ENCODE data around the gene PHKG2.
"Not testable (repeated sequence)": the region's sequence is repeated elsewhere in the genome, so short reads cannot be mapped to it uniquely, and the experiment has no call there.

Gene PHKG2, protein sequence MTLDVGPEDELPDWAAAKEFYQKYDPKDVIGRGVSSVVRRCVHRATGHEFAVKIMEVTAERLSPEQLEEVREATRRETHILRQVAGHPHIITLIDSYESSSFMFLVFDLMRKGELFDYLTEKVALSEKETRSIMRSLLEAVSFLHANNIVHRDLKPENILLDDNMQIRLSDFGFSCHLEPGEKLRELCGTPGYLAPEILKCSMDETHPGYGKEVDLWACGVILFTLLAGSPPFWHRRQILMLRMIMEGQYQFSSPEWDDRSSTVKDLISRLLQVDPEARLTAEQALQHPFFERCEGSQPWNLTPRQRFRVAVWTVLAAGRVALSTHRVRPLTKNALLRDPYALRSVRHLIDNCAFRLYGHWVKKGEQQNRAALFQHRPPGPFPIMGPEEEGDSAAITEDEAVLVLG

DNA sequence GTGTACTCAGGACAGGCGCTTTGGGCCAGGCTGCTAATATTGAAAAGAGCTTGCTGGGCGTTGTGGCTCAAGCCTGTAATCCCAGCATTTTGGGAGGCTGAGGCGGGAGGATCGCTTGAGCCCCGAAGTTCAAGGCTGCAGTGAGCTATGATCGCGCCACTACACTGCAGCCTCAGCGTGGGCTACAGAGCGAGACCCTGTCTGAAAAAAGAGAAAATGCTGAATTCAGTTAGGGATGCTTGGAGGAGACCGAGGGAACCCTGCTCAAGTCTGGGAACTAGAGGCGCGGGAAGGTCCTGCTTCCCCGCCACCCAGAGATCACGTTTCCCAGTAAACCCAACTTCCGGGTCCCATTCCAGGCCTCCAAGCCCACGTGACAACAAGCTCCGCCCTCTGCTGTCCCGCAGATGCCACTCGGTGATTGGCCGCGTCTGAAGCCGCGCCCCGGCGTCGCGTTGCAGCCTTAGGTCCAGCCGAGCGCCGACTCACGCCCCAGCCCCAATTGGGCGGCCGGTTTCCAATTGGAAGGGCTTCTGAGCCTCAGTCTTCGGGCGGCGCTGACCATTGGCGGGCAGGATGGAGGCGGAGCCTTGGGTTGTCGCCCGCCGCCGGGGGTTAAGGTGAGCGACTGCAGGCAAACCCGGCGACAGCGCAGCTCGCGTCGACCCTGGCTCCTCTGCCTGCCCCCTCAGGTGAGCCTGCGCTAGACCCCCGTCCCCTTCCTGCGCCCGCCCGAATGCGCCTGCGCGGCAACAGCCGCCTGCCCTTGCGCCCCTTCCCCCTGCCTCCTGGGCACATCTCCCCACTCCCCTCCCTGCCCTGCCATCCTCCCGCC lies at the start of gene PHKG2:
PHKG2 (plus strand) TSS at position 627 of the 835 bp plus-strand sequence. CDS start 396 bp downstream, outside the sequence.
- peak; percentile 86 to 90 for DNase-seq (ENCODE audit: low read depth in 1 of 2, low spot score in 1 of 2)

DNA sequence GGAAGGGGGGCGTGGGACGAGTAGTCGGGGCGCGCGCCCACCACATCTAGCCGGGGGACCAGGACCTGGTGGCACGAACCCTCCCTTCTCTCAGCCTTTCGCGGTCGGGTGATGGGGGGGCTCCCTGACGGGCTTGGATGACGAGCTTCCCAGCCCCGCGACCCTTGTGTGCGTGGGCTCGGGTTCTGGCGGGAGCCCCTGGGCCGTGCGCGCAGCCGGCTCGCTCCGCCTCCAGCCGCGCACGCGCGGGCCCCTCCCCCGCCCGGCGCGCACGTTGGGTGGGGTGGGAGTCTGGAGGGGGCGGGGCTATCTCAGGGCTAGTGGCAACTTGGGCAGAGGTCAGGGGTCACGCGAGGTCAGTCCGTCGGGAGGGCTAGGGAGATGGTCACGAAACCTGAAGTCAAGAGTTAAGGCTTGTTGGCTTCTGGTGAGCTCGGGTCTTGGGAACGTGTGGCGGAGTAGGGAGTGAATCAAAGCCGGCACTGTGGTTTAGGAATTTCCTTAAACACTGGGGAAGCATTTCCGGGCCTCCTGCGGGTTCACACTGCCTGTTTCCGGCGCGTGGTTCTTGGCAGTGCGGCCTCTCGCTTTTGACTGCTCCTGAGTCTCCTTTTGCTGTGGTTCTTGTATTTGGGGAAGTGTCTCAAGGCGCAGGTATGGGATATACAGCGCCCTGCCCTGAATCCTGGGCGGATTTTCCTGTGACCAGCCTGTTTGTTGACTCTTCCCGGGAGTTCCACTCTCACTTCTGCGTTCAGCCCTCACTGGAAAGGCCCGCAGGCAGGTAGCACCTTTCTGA lies 49.2 kb upstream of the PHKG2 start, which contains the start of gene SRCAP:
SRCAP (plus strand) TSS at position 356 of the 799 bp plus-strand sequence. CDS start 1,654 bp downstream, outside the sequence.
- DNase-seq (ENCODE audit: low read depth in 1 of 2, low spot score in 1 of 2) = peak; percentile 65 to 82

DNA sequence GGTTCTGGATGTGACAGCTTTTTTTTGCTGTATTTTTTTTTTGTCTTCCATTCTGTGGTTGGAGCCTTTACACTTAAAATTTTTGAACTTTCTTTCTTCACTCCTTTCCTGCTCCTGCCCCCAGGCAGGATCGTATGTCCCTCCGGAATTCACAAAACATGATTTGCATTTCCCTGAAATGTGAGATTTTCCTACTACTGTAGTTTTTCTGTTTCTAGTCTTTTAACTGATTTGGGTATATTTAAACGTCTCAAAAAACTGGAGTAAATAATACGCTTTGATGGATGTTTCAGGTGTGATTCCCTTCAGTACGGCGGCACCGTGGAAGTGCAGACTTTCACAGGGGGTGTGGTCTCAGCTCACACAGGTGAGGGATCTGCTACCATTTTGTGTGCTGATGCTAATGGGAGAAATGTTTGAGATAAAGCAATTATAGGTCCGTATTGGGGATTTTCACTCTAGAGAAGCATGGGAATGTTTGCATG lies 48.6 kb upstream of the PHKG2 start:
- no peak for DNase-seq (ENCODE audit: low read depth in 1 of 2, low spot score in 1 of 2)

DNA sequence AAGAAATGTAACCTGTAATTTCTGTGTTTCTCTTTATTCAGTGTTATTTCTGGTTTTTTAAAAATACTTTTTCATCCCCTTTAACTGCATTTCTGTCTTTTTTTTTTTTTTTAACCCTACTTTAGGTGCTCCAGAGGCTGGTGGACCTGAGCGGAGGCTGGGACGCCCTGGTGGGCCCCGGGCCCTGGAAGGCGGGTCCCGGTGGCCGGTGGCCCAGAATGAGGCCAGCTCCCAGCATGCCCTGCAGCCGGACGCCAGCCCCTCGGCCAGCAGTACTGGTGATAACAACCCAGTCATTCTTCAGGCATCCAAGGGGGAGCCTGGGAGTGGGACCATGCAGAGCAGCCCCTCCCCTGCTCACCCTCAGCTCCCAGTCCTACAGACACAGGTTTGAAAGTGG lies 47.7 kb upstream of the PHKG2 start:
- DNase-seq (ENCODE audit: low read depth in 1 of 2, low spot score in 1 of 2) = no peak

DNA sequence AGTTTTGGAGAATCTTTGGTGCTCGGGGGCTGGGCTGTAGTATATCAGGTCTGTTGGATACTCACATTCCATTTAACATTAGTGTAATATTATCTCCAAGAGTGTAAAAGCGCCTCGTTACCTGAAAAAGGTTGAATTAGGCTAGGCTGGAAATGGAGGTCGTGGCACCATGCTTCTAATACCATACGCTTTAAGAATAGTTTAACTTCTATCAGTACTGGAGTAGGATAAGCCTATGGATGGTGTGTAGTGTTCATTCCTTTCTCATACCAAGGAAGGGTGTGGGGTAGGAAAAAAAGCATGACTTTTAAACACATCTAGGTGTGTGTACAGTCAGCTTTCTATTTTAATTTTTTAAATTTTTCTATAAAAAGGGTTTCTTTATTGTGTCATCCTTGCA lies 47.3 kb upstream of the PHKG2 start:
- DNase-seq (ENCODE audit: low read depth in 1 of 2, low spot score in 1 of 2) = no peak

DNA sequence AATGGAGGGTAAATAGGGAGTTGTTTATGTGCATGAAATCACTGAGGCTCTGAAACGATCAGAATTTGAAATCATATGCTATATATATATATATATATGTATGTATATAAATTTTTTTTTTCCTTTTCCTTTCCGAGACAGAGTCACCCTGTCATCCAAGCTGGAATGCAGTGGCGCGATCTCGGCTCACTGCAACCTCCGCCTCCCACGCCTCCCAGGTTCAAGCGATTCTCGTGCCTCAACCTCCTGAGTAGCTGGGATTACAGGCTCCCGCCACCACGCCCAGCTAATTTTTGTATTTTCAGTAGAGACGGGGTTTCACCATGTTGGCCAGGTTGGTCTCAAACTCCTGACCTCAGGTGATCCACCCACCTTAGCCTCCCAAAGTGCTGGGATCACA lies 45.2 kb upstream of the PHKG2 start:
- not testable (repeated sequence) for DNase-seq (ENCODE audit: low read depth in 1 of 2, low spot score in 1 of 2)

DNA sequence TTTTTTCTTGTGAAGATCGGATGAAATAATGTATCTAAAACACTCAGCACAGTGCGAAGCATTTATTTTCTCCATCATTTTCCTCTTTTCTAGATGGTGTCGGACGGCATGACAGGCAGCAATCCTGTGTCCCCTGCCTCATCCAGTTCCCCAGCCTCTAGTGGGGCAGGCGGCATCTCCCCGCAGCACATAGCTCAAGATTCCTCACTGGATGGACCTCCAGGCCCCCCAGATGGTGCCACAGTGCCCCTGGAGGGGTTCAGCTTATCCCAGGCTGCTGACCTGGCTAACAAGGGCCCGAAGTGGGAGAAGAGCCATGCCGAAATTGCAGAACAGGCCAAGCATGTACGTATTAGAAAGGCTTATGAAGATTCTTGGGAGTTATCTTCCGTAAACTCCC lies 44.3 kb upstream of the PHKG2 start:
- DNase-seq (ENCODE audit: low read depth in 1 of 2, low spot score in 1 of 2) = no peak

DNA sequence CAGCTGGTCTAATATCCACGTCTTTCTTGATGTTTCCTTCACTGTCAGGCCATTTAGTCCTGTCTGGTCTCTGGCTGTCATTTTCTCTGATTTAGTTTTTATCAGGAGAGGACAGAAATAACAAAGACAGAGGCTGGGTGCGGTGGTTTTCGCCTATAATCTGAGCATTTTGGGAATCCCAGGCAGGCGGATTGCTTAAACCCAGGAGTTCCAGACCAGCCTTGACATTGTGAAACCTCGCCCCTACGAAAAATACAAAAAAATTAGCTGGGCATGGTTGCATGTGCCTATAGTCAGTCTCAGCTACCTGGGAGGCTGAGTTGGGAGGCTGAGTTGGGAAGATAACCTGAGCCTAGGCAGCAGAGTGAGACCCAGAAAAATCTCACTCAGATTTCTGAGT lies 42.2 kb upstream of the PHKG2 start:
- no peak for DNase-seq (ENCODE audit: low read depth in 1 of 2, low spot score in 1 of 2)

DNA sequence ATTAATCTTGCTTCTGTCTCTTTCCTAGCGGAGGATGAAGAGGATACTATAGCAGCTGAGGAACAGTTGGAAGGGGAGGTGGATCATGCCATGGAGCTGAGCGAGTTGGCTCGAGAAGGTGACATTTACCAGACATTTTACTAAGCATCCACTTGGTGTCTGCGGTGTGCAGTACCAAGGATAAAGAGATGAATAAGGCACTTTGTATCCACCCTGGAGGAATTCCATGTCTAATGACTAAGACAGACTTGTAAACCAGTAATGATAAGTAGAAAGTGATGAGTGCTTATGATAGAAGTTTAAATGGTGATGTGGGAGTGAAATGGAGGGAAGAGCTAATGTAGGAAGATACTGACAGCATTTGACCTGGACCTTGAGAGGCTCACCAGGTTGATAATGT lies 37.3 kb upstream of the PHKG2 start:
- DNase-seq (ENCODE audit: low read depth in 1 of 2, low spot score in 1 of 2) = no peak

DNA sequence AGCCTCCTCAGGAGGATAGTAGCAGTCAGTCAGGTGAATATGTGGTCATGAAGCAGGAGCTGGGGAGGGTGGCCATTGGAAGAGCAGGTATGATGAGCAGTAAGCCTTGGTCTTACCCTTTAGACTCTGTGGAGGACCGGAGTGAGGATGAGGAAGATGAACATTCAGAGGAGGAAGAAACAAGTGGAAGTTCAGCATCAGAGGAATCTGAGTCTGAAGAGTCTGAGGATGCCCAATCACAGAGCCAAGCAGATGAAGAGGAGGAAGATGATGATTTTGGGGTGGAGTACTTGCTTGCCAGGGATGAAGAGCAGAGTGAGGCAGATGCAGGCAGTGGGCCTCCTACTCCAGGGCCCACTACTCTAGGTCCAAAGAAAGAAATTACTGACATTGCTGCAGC lies 36.5 kb upstream of the PHKG2 start:
- DNase-seq (ENCODE audit: low read depth in 1 of 2, low spot score in 1 of 2) = no peak

DNA sequence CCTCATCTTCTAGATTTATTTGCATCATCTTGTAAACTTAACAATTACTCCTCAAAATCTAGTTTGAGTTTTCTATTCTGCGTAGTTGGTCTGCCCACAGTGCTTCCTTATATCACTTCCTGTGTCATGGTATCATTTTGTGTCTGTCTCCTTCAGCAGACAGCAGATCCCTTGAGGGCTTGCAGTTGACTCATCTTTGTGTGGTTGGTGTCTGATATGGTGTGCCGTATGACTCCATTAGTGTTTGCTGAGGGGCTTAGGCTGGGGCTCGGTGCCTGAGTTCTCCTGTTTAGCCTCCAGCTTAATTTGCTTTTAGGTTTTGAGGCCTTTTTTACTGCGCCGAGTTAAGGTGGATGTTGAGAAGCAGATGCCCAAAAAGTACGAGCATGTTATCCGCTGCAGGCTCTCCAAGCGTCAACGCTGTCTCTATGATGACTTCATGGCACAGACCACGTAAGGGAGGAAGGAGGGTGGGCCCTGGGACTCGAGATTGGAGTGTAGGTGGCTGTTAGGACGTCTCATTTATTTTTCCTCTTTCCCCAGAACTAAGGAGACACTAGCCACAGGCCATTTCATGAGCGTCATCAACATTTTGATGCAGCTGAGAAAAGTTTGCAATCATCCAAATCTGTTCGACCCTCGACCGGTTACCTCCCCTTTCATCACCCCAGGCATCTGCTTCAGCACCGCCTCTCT lies 32.3 kb upstream of the PHKG2 start:
- no peak for DNase-seq (ENCODE audit: low read depth in 1 of 2, low spot score in 1 of 2)

DNA sequence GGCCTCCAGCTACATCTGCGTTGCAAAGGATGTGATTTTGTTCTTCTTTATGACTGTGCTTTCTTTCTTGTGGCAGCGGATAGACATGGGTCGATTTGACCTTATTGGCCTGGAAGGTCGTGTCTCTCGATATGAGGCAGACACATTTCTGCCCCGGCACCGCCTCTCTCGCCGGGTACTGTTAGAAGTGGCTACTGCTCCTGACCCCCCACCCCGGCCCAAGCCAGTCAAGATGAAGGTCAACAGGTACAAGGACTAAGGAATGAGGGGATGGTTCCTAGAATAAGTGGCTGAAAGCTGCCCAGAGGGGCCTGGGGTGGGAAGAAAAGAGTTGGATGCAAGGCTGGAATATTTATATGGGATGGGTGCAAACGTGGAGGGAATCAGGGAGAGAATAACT lies 28.1 kb upstream of the PHKG2 start:
- DNase-seq (ENCODE audit: low read depth in 1 of 2, low spot score in 1 of 2) = no peak

DNA sequence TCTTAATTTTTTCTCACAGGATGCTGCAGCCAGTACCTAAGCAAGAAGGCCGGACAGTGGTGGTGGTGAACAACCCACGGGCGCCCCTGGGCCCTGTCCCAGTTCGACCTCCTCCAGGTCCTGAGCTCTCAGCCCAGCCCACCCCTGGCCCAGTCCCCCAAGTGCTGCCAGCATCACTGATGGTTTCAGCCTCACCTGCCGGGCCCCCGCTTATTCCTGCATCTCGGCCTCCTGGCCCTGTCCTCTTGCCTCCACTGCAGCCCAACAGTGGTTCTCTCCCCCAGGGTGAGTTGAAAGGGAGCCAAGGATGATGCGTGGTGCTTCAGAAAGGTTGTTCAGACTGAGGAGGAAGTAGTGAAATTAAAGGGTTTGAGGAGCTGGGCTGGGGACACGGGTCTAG lies 27.5 kb upstream of the PHKG2 start:
- no peak for DNase-seq (ENCODE audit: low read depth in 1 of 2, low spot score in 1 of 2)

DNA sequence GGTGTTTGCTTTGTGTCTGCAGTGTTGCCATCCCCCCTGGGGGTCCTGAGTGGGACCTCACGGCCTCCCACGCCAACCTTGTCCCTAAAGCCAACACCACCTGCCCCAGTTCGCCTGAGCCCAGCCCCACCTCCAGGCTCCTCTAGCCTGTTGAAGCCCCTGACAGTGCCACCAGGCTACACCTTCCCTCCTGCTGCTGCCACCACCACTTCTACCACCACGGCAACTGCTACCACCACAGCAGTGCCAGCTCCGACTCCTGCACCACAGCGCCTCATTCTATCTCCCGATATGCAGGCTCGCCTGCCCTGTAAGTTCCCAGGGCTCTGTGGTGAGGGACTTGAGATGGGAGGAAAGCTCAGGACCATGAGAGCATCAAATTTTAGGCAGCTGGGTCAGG lies 27.1 kb upstream of the PHKG2 start:
- no peak for DNase-seq (ENCODE audit: low read depth in 1 of 2, low spot score in 1 of 2)

DNA sequence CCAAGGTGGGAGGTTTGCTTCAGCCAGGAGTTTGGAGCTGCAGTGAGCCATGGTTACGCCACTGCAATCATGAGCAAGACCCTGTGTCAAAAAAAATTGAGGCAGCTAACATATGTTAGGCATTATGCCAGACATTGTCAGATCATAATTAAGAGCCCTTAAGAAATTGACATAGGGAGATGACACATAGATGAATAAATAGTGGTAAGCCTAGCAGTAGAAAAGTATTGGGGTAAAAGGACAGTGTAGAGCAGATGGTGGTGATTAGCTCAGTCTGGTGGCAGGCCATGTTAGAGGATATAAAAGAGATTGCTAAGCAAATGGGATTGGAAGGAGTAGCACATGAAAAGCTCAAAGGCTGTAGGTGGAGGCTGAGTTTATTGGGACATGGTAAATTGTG lies 26.6 kb upstream of the PHKG2 start:
- no peak for DNase-seq (ENCODE audit: low read depth in 1 of 2, low spot score in 1 of 2)

DNA sequence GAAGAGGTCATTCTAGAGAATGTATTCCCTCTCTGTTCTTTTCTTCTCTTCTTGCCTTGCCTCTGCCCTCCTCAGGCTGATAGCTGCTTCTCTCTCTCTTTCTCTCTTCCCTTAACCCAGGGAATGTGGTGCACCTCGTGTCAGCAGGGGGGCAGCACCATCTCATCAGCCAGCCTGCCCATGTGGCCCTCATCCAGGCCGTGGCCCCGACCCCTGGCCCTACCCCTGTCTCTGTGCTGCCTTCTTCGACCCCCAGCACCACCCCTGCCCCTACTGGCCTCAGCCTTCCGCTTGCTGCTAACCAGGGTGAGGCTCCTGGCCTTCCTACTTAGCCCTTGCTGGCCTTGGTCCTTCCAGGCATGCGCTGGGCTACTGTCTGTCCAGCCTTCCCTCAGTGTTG lies 25.8 kb upstream of the PHKG2 start:
- DNase-seq (ENCODE audit: low read depth in 1 of 2, low spot score in 1 of 2) = no peak

DNA sequence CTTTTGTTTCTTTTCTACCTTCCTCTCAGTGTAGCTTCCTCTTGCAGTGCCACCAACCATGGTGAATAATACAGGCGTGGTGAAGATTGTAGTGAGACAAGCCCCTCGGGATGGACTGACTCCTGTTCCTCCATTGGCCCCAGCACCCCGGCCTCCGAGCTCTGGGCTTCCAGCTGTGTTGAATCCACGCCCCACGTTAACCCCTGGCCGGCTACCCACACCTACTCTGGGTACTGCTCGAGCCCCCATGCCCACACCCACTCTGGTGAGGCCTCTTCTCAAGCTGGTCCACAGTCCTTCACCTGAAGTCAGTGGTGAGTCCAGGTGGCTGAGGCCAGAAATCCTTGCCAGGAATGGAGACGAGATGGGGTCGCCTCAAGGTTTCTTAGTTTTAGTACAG lies 25.3 kb upstream of the PHKG2 start:
- no peak for DNase-seq (ENCODE audit: low read depth in 1 of 2, low spot score in 1 of 2)

DNA sequence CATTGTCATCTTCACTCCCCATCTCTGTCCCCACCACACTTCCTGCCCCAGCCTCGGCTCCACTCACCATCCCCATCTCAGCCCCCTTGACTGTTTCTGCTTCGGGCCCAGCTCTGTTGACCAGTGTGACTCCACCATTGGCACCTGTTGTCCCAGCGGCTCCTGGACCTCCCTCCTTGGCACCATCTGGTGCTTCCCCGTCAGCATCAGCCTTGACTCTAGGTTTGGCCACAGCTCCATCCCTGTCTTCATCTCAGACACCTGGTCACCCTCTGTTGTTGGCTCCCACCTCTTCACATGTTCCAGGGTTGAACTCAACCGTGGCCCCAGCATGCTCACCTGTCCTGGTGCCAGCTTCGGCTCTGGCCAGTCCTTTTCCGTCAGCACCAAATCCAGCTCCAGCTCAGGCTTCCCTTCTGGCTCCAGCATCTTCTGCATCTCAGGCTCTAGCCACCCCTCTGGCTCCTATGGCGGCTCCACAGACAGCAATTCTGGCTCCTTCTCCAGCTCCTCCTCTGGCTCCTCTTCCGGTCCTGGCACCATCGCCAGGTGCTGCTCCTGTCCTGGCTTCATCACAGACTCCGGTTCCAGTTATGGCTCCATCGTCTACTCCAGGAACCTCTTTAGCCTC lies 24.4 kb upstream of the PHKG2 start:
- DNase-seq (ENCODE audit: low read depth in 1 of 2, low spot score in 1 of 2) = no peak

DNA sequence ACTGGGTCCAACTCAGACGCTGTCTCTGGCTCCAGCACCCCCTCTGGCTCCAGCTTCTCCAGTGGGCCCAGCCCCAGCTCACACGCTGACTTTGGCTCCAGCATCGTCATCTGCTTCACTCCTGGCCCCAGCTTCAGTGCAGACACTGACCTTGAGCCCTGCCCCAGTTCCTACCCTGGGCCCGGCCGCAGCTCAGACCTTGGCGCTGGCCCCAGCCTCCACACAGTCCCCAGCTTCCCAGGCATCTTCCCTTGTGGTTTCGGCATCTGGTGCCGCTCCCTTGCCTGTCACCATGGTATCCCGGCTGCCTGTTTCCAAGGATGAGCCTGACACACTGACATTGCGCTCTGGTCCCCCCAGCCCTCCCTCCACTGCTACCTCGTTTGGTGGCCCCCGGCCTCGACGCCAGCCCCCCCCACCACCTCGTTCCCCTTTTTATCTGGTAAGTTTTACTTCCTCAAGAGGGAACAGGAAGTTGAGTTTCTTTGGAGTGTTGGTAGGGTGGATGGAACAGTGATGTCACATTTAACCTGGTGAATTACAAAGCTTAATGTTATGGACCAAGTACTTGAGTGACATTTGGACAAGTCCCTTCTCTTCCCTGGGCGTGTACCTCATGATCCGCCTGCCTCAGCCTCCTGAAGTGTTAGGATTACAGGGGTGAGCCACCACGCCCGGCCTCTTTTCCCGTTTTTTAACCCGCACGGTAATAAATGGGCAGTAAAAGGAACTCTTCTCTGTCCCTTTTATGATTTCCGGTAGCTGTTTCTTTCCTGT lies 23.4 kb upstream of the PHKG2 start:
- DNase-seq (ENCODE audit: low read depth in 1 of 2, low spot score in 1 of 2) = no peak

DNA sequence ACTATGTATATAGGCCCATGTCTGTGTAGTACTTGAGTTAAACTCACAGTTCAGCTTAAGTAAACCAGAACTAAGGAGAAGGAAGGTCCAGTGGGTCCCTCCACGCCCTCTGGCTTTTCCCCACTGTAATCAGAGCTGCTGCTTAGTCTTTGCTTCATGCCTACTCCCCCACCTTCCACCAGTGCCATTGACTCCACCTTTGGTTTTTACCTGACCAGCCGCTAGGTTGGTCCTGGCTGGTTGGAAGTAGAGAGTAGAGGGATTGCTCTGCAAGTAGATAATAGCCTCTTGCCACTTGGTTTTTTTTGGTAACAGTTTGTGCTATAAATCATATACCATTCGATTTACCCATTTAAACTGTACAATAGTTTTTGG lies 22.8 kb upstream of the PHKG2 start:
- DNase-seq (ENCODE audit: low read depth in 1 of 2, low spot score in 1 of 2) = no peak
